Natural killer cell (primary cell): ENCODE measurements around the gene OR51M1. TPM values are rescaled to one million over a fixed set of nuclear protein-coding genes. Genes with fewer than 3 reads are reported as not detected.

Experiments
- ATAC-seq, 3 donors: fragments of 150-1000 bp in 2 of 3; fragments of 200-7000 bp in 1 of 3; cut with Tn5 transposase; 1 replicate in 1 of 3; 2 replicates in 2 of 3; pipeline ENCODE4 v1.10.0; 2021; ENCODE audit warnings: mild to moderate bottlenecking in 2 of 3, moderate library complexity in 2 of 3
- DNase-seq, 2 donors: peaks; one replicate each; pipeline versions ENCODE4 v3.0.0 to v3.0.0-alpha.2; 2013 to 2021; ENCODE audit warnings: mixed read lengths in 1 of 2
- H3K27ac ChIP-seq: one replicate; pipeline ENCODE4 v1.5.1; 2013; ENCODE audit warnings: mild to moderate bottlenecking, low read length
- H3K27me3 ChIP-seq: one replicate; pipeline ENCODE4 v1.6.1; 2013; ENCODE audit warnings: low read length; ENCODE audit not compliant: control insufficient read depth, insufficient read depth
- H3K36me3 ChIP-seq: one replicate; pipeline ENCODE4 v1.6.1; 2013; ENCODE audit warnings: low read length; ENCODE audit not compliant: control insufficient read depth, insufficient read depth
- H3K4me1 ChIP-seq: one replicate; pipeline ENCODE4 v1.6.1; 2013; ENCODE audit warnings: low read length; ENCODE audit not compliant: control insufficient read depth, insufficient read depth
- H3K4me3 ChIP-seq: one replicate; pipeline ENCODE4 v1.5.1; 2013; ENCODE audit warnings: low read length
- H3K9me3 ChIP-seq: one replicate; pipeline ENCODE4 v1.6.1; 2013; ENCODE audit warnings: low read length; ENCODE audit not compliant: control insufficient read depth, insufficient read depth
- H3K27ac Mint-ChIP-seq, 2 donors: one replicate each; pipeline ENCODE4 v1.8.0; 2022; ENCODE audit warnings: mild to moderate bottlenecking in 2 of 2, mixed read lengths in 2 of 2, moderate library complexity in 1 of 2
- H3K27me3 Mint-ChIP-seq, 2 donors: one replicate each; pipeline ENCODE4 v1.8.0; 2022; ENCODE audit warnings: low read depth in 2 of 2, mixed read lengths in 2 of 2
- H3K36me3 Mint-ChIP-seq: one replicate; pipeline ENCODE4 v1.8.0; 2022; ENCODE audit warnings: mixed read lengths
- H3K4me1 Mint-ChIP-seq, 2 donors: one replicate each; pipeline ENCODE4 v1.8.0; 2022; ENCODE audit warnings: mixed read lengths in 2 of 2
- H3K4me3 Mint-ChIP-seq: one replicate; pipeline ENCODE4 v1.8.0; 2022; ENCODE audit warnings: mild to moderate bottlenecking, moderate library complexity, mixed read lengths
- H3K9me3 Mint-ChIP-seq, 2 donors: one replicate each; pipeline ENCODE4 v1.8.0; 2022; ENCODE audit warnings: mixed read lengths in 2 of 2
- WGBS: methylation state at CpG from one replicate; pipeline ENCODE4 v1.1.7; 2013; ENCODE audit warnings: missing lambda C conversion rate; ENCODE audit not compliant: insufficient coverage; 5-methylcytosine and 5-hydroxymethylcytosine counted together
- intact Hi-C: fragments of 100-400 bp; cut with micrococcal nuclease; formaldehyde crosslinking; loops from one replicate; pipeline ENCODE4 v1.14.2; 2022
- total RNA-seq, 4 donors: library from RNA; stranded (reverse); fragments of 120-200 nt in 1 of 4; gene quantifications; one replicate each; pipeline versions ENCODE4 v1.2.3 to v1.2.4, GENCODE V29; 2013 to 2022
- TF ChIP-seq, protein P1 (sequence below): fragments of 200-600 bp; IDR thresholded peaks from one replicate; pipeline ENCODE4 v1.8.0; 2022; ENCODE audit warnings: antibody characterized with exemption

OR51M1 gene
- total RNA-seq, 3 donors from 2014 or later (not counting 1 experiment from before 2014, with no cell fraction given): not detected

DNA sequence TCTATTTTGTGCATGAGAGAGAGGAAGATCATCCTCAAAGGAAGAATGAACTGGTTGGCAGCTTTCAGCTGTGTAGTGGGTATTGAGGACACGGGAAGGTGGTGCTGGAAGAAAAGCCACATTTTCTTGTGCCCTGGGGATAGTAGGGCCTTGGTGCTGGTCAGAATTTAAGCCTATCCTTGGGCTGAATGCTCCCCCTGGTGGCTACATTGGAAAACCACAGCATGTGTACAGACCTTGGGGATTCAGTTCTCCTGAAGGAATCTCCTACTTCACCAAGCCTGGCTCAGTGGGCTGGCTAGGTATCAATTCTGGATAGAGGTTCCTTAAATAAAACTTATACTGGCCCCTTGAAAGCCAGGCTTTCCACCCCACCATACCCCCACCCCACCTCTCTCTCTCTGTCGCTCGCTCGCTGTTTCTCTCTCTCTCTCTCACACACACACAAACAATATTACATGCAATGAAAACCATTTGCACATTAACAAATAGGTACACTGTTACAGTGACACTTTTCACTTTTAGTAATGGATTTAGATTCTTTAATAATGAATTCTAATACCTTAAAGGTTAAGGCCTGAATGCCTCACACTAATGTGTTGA, 2.8 kb upstream of the OR51M1 start:
- Mint-ChIP-seq H3K36me3 (no peaks in the 10 kb centered on the region), H3K4me3 (no peak overlapping the region), H3K4me1 (no peaks in the 10 kb centered on the region), H3K9me3 (no peaks in the 10 kb centered on the region), H3K27me3 (no peaks in the 10 kb centered on the region), H3K27ac (no peak overlapping the region)
- Histone ChIP-seq H3K27me3 (no peaks in the 10 kb centered on the region), H3K36me3 (no peaks in the 10 kb centered on the region), H3K4me3 (no peak overlapping the region), H3K27ac (no peak overlapping the region), H3K4me1 (no peaks in the 10 kb centered on the region), H3K9me3 (no peaks in the 10 kb centered on the region)
- peak in 1 of 2 donors; percentile 19 for DNase-seq
- peak in 1 of 3 donors; percentile 42 for ATAC-seq
- intact Hi-C loops: no loop called here
- TF ChIP-seq, protein P1, sequence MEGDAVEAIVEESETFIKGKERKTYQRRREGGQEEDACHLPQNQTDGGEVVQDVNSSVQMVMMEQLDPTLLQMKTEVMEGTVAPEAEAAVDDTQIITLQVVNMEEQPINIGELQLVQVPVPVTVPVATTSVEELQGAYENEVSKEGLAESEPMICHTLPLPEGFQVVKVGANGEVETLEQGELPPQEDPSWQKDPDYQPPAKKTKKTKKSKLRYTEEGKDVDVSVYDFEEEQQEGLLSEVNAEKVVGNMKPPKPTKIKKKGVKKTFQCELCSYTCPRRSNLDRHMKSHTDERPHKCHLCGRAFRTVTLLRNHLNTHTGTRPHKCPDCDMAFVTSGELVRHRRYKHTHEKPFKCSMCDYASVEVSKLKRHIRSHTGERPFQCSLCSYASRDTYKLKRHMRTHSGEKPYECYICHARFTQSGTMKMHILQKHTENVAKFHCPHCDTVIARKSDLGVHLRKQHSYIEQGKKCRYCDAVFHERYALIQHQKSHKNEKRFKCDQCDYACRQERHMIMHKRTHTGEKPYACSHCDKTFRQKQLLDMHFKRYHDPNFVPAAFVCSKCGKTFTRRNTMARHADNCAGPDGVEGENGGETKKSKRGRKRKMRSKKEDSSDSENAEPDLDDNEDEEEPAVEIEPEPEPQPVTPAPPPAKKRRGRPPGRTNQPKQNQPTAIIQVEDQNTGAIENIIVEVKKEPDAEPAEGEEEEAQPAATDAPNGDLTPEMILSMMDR: no peak
- WGBS: 76% methylated on average over 4 of the region's 4 CpGs

DNA sequence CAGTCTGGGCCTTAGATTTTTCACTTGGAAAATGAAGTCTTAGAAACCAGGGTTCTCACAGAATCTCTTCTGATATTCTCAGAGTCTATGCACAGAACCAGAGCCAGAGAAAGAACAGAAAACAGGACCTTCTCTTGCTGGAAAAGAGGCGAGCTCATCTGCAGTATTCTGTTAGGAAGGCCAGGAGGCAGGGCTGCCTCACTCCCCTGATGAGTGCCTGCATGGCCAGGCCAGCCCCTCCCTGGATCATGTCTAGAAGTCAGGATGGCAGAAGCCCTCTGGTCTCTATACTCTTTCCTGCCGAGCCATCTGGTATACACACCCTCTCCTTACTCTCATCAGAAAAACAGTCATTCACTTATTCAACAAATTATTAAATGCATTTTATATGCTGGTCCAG, 723 bp downstream of the OR51M1 start:
- TF ChIP-seq, protein P1: no peak
- Histone ChIP-seq H3K4me3 (no peak overlapping the region), H3K27ac (no peak overlapping the region), H3K36me3 (no peaks in the 10 kb centered on the region), H3K4me1 (no peaks in the 10 kb centered on the region), H3K9me3 (no peaks in the 10 kb centered on the region), H3K27me3 (no peaks in the 10 kb centered on the region)
- DNase-seq (no peak), ATAC-seq (no peak)
- Mint-ChIP-seq H3K4me3 (no peak overlapping the region), H3K4me1 (no peaks in the 10 kb centered on the region), H3K9me3 (no peaks in the 10 kb centered on the region), H3K36me3 (no peaks in the 10 kb centered on the region), H3K27ac (no peak overlapping the region), H3K27me3 (no peaks in the 10 kb centered on the region)
- WGBS: 77% methylated on average over 2 of the region's 2 CpGs
- intact Hi-C loops: no loop called here

DNA sequence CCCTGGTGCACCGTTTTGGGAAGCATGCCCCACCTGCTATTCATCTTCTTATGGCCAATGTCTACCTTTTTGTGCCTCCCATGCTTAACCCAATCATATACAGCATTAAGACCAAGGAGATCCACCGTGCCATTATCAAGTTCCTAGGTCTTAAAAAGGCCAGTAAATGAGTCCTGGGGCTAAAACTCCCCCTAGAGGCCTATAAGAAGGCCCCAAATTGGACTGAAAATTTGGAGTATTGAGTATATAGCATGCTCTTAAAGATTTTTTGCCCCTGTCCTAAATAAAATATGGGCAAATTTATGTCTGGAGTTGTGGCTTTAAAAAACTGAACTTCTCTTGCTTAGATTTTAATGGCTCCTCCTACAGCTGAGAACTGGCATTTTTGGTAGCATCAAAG, 6.6 kb downstream of the OR51M1 start:
- Mint-ChIP-seq H3K4me3 (no peak overlapping the region), H3K27ac (no peak overlapping the region), H3K36me3 (no peaks in the 10 kb centered on the region), H3K27me3 (no peaks in the 10 kb centered on the region), H3K9me3 (no peaks in the 10 kb centered on the region), H3K4me1 (no peaks in the 10 kb centered on the region)
- no peak overlapping the region for H3K4me3 ChIP-seq
- H3K36me3 ChIP-seq: no peaks in the 10 kb centered on the region
- intact Hi-C loops: no loop called here
- 81% methylated on average over 2 of the region's 2 CpGs for WGBS
- no peaks in the 10 kb centered on the region for H3K27me3 ChIP-seq
- H3K9me3 ChIP-seq: no peaks in the 10 kb centered on the region
- TF ChIP-seq, protein P1: no peak
- no peak overlapping the region for H3K27ac ChIP-seq
- H3K4me1 ChIP-seq: no peaks in the 10 kb centered on the region
- DNase-seq (no peak), ATAC-seq (no peak)

DNA sequence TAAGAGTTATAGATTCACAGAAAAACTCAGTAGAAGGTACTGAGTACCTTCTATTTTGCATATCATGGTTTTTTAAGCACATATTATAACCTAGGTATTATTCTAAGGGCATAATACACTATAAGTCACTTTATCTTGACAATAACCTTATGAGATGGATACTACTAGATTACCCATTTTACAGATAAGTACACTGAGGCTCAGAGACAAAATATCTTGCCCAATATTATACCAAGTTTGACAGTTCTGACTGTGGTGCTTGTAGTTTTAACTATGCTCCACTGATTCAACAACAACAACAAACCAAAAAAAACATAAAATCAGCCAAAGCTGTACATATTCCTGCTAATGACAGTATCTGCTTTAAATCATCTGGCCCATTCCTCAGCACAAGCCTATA, 10.5 kb downstream of the OR51M1 start:
- H3K27me3 ChIP-seq: no peaks in the 10 kb centered on the region
- H3K4me3 Mint-ChIP-seq: no peak overlapping the region
- H3K36me3 ChIP-seq: no peaks in the 10 kb centered on the region
- no peak overlapping the region for H3K4me3 ChIP-seq
- ATAC-seq (no peak), DNase-seq (no peak)
- H3K27ac Mint-ChIP-seq: no peak overlapping the region
- TF ChIP-seq, protein P1: no peak
- H3K27ac ChIP-seq: no peak overlapping the region
- no peaks in the 10 kb centered on the region for H3K4me1 ChIP-seq
- intact Hi-C loops: no loop called here
- H3K36me3 Mint-ChIP-seq: no peaks in the 10 kb centered on the region
- no peaks in the 10 kb centered on the region for H3K9me3 Mint-ChIP-seq
- H3K27me3 Mint-ChIP-seq: no peaks in the 10 kb centered on the region
- no peaks in the 10 kb centered on the region for H3K4me1 Mint-ChIP-seq
- peaks cover 3% of the 10 kb centered on the region for H3K9me3 ChIP-seq
